Brain microvascular endothelial cell (primary cell): ENCODE results near the gene EPS8L1.

Experiments used
- DNase-seq: peaks from one replicate; pipeline ENCODE4 v3.0.0-alpha.2; 2020
- H3K27ac ChIP-seq: fragments of 250-450 bp; sonication (Bioruptor Pico); 2 replicates; pipeline ENCODE4 v1.5.1; 2020; ENCODE audit warnings: mild to moderate bottlenecking, moderate library complexity
- H3K27me3 ChIP-seq: fragments of 250-450 bp; sonication (Bioruptor Pico); replicated peaks from 2 replicates; pipeline ENCODE4 v1.5.1; 2020; ENCODE audit warnings: mild to moderate bottlenecking
- H3K36me3 ChIP-seq: fragments of 250-450 bp; sonication (Bioruptor Pico); replicated peaks from 2 replicates; pipeline ENCODE4 v1.5.1; 2020; ENCODE audit warnings: mild to moderate bottlenecking
- H3K4me3 ChIP-seq: 2 replicates; pipeline ENCODE4 v1.5.1; 2011; ENCODE audit warnings: low read depth, mild to moderate bottlenecking, control low read depth, low read length, moderate library complexity
- CTCF ChIP-seq: IDR thresholded peaks from 2 replicates; pipeline ENCODE4 v1.5.1; 2011; ENCODE audit warnings: low read depth, mild to moderate bottlenecking, moderate library complexity, low read length, control low read depth, inconsistent platforms; ENCODE audit errors: missing control alignments
- in situ Hi-C: cut with HindIII; loops from 2 replicates; pipeline ENCODE4 v1.10.0; 2017; ENCODE audit warnings: low sequenced_read_pairs, low pct_ligation_motif_present

The EPS8L1 gene

DNA sequence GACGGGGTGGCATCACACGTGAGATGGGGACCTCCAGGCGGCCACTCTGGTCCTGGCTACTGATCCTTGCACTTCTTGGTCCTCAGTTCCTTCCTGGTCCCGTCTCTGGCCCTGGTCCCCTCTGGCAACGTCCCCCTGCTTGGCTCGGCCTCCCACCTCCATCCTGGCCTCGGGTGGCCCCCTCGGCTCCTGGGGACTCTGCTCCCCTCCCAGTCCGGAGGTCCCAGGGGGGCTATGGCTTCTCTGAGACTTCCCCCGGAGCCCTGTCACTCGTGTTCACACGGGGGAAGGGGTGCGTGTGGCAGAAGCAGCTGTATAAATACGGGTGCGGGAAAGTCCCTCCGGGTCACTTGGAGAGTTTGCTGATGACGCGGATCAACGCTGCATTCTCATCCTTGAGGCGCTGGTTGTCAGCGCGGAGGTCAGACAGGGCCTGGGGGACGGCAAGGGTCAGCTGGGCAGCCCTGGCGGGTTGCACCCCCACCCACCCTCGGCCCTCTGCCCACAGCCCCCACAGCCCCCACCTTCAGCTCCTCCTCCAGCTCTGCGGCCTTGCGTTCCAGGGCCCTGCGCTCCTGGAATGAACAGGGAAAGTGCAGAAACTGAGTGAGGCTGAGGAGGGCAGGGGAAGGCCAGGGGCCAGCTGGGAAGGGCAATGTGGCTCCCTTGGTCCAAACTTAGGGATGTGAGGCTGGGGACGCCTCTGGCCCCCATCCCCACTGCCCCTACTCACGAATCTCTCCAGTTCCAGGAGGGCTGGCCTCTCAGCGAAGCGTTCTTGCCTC is 15.6 kb downstream of the EPS8L1 start:
- no peak for TF ChIP-seq CTCF
- H3K27ac ChIP-seq, result no peak overlapping the region
- in situ Hi-C loops, result no loop called here
- H3K4me3 ChIP-seq, result no peak overlapping the region
- peaks cover 41% of the 10 kb centered on the region for H3K36me3 ChIP-seq
- DNase-seq, result no peak
- H3K27me3 ChIP-seq, result no peaks in the 10 kb centered on the region

- H3K4me3 ChIP-seq, result no peak overlapping the region
- no peak for TF ChIP-seq CTCF
- in situ Hi-C loops, result no loop called here
- H3K36me3 ChIP-seq, result peaks cover 41% of the 10 kb centered on the region
- H3K27me3 ChIP-seq, result no peaks in the 10 kb centered on the region
- no peak overlapping the region for H3K27ac ChIP-seq
- no peak for DNase-seq
These were observed 16.3 kb downstream of the EPS8L1 start for GRCh38 chr19:55091955-55092354.

GRCh38 chr19:55092423-55093318 is 17.0 kb downstream of the EPS8L1 start:
- peaks cover 41% of the 10 kb centered on the region for H3K36me3 ChIP-seq
- no peaks in the 10 kb centered on the region for H3K27me3 ChIP-seq
- TF ChIP-seq CTCF, result no peak
- no peak for DNase-seq
- H3K4me3 ChIP-seq, result no peak overlapping the region
- in situ Hi-C loops, result no loop called here
- H3K27ac ChIP-seq, result no peak overlapping the region

GRCh38 chr19:55094456-55095259 is 19.0 kb downstream of the EPS8L1 start:
- peaks cover 56% of the 10 kb centered on the region for H3K36me3 ChIP-seq
- no peaks in the 10 kb centered on the region for H3K27me3 ChIP-seq
- in situ Hi-C loops, result no loop called here
- no peak overlapping the region for H3K27ac ChIP-seq
- no peak overlapping the region for H3K4me3 ChIP-seq
- DNase-seq, result no peak
- TF ChIP-seq CTCF, result no peak

DNA sequence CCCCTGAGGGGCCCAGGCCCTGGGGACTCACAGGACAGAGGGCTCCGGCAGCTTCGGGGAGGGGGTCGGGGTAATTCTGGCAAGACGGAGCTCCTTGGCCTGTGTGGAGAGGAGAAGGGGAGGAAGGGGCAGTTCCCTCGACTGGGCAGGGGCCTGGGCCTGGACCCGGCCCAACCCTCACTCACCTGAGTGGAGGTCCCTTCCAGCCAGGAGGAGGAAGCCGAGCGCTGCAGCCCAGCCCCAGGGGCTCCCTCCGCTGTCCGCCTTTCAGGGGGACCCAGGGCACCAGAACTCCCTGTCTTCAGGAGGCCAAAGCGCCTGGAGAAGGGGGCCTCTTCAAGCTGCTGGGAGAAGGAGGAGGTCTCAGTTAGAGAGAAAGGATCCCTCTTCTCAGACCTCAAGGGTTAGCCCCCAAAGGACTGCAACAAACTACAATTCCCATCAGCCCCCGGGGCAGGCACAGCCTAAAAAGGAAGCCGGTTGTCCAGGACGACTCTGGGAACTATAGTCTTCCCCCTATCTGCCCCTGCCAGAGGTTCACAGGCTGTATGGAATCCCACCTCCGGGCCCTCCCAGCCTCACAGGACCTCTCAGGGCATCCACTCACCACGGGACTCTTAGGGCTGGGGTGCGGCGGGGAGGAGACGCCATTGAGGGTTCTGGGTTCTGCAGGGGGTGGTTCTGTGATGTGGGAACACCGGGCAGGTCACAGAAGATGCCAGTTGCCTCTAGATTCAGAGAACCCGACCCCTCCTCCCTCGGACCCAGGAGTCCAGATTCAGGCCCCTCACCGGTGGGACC is 19.8 kb downstream of the EPS8L1 start:
- no peak for TF ChIP-seq CTCF
- Histone ChIP-seq H3K4me3 (no peak overlapping the region), H3K27ac (no peak overlapping the region), H3K36me3 (peaks cover 53% of the 10 kb centered on the region), H3K27me3 (no peaks in the 10 kb centered on the region)
- no peak for DNase-seq
- in situ Hi-C loops, result no loop called here
